Mucosa of gallbladder (tissue), 1 donor: Measurements from ENCODE around the gene PKD1. TPM values are rescaled to one million over a fixed set of nuclear protein-coding genes. Genes with fewer than 3 reads are reported as not detected.

Experiments
- DNase-seq: peaks from one replicate; pipeline ENCODE4 v3.0.0-alpha.2; 2020; ENCODE audit warnings: low spot score
- total RNA-seq: library from RNA; stranded (reverse); gene quantifications from one replicate; pipeline ENCODE4 v1.2.1, GENCODE V29; 2021
- donor health status: DM: no; HTN: no; CAD: no.

The PKD1 gene
- total RNA-seq, 1 donor from 2014 or later, result 154 TPM

DNA sequence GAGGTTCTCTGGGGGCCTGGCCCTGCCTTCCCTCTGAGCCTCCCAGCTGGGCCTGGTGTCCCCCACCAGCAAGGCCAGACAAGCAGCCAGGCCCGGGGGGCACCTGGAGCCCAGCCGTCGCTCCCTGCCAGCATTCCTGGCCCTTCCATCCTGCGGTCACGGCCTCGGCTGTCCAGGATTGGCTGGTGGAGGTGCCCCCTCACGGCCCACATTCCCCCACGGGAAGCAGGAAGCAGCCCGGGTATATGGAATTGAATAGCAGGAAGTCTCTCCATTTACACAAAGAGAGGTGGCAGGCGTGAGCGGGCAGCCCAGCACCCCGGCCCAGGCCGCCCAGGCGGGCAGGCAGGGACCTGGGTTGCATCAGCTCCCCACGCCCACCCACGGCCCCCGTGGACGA is 34.4 kb upstream of the PKD1 start:
- DNase-seq, result no peak

- no peak for DNase-seq
Measured at GRCh38 chr16:2167068-2167638, 31.5 kb upstream of the PKD1 start.

- no peak for DNase-seq
Measured at GRCh38 chr16:2166263-2167067, 30.8 kb upstream of the PKD1 start.

- DNase-seq, result no peak
Measured at GRCh38 chr16:2165861-2166260, 30.2 kb upstream of the PKD1 start.

DNA sequence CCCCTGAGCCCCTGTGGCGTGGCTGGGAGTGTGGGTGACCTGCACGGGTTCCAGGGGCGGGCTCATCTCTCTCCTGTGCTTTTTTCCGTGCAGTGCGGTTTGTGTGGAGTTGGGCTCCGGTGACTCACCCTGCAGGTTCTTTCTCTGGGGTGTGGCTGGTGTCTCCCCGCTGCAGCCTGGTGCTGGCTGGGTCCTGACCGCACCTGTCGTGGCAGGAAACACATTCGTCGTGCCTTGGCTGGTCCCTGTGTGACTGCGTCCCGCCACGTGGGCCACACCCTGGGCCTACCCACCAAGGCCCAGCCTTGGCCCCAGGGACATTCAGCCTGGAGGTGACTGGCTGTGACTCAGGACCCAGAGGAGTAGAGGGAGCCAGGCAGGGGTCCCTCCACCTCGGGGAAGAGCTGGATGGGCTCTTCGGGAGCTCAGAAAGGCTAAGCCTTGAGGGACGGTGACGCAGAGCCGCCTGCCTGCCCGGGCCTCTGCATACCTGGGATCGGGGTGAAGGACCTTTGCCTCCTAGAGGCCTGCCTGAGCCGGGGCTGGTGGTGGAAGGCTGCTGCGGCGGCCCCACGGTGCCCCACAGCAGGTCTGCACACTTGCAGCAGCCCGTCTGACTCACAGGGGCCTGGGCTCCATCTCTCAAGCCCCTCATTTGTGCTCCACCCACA is 27.6 kb upstream of the PKD1 start:
- peak; percentile 81 for DNase-seq

DNA sequence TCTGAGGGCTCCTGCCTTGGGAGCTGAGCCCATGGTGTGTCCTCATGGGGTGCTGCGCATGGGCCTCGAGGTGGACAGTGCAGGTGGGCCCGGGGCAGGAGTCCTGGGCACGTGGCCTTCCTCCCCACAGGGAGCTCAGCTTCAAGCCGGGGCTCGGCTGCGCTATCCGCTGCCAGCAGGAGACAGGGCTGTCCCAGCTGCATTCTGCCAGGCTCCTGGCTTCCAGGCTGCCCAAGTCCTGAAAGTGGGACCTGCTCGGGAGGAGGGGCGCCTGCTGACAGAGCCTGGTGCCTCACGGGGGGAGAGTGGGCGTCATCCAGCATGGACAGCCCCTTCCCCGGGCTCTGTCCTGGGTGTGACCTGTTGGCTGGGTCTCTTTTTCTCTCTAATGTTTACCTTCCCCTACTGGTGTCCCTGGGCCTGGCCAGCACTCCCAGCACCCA is 27.0 kb upstream of the PKD1 start:
- no peak for DNase-seq

GRCh38 chr16:2161911-2162310 is 26.2 kb upstream of the PKD1 start:
- no peak for DNase-seq

GRCh38 chr16:2160915-2161551 is 25.3 kb upstream of the PKD1 start:
- DNase-seq, result no peak

GRCh38 chr16:2159175-2159838 is 23.6 kb upstream of the PKD1 start:
- peak; percentile 66 for DNase-seq

DNA sequence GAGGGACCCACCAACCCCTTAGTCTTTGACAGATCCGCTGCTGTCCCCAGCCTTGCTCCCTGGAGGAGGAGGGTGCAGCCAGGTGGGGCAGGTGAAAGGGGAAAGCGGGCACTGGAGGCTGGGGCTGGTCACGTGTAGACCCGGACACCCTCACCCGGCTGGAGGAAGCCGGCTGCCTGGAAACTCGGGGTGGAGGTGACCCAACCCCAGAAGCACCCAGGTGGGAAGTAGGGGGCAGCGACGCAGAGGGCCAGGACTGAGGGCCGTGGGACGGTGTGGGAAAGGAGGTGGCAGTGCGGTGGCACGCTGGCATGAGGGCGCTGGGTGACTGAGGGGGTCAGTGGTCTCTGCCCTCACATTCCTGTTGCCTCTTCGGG is 22.6 kb upstream of the PKD1 start:
- DNase-seq, result no peak

- no peak for DNase-seq
Measured at GRCh38 chr16:2157480-2158261, 22.0 kb upstream of the PKD1 start.

GRCh38 chr16:2156849-2157224 is 21.1 kb upstream of the PKD1 start:
- DNase-seq, result no peak

DNA sequence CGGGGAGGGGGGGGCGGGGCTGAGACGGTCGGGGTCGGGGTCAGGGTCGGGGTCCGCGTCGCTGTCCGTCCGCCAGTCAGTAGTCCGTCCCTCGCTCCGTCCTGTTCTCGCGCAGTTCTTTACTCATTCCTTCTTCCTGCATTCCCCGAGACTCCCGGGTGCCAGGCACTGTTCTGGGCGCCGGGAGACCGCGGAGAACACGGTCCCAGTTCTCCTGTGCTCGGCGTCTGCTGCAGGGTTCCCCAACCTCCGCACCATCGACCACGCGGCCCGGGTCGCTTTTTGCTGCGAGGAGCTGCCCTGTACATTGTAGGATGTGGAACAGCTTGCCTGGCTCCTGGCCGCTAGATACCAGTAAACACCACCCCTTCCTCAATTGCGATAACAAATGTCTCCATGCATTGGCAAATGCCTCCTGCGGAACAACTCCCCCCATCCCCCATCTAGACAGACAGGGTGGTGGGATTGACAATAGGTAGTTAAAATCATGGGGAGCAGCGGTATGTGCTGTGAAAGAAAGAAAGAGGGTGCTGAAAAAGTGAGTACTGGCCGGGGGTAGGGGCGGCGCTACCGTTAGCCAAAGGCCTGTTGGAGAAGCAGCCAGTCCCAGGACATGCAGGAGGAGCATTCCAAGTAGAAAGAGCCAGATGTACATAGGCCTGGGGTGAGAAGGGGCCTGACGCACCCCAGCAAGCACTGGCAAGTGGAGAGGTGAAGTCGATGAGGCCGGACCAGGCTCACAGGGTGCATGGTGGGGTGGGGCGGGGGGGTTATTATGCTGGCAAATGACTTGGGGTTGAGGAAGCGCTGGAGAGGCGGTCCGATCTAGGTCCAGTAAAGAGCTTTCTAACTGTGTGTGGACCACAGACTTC is 20.5 kb upstream of the PKD1 start:
- no peak for DNase-seq

- DNase-seq, result peak; percentile 100
Measured at GRCh38 chr16:2155091-2155950, 19.6 kb upstream of the PKD1 start, which contains the start of gene TRAF7. TSS of gene TRAF7 (plus strand) at chr16:2155782. CDS start at chr16:2163921, 8,139 bp downstream.

- DNase-seq, result no peak
Measured at GRCh38 chr16:2154533-2155090, 18.9 kb upstream of the PKD1 start.

DNA sequence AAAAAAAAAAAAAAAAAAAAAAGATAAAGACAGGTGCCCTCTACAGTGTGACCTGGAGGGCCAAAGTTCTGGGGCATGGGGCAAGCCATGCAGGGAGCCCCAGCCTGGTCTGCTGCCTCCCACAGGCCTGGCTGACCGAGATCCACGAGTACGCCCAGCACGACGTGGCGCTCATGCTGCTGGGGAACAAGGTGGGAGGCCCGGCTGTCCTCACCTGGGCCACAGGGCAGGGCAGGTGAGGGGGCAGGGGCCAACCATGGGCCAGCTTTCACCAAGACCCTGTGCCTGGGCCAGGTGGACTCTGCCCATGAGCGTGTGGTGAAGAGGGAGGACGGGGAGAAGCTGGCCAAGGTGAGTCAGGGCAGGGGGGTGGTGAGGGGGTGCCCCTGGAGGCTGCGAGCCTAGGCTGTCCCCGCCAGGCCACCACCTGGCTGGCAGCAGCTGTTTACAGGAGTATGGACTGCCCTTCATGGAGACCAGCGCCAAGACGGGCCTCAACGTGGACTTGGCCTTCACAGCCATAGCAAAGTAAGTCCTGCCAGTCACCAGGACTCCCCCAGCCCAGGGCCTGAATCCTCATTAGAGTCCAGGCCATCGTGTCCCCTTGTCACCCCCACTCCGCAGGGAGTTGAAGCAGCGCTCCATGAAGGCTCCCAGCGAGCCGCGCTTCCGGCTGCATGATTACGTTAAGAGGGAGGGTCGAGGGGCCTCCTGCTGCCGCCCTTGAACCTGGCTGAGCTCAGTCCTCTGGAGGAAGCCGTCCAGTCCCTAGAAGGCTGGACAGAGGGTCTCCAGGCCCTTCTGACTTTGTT is 17.2 kb upstream of the PKD1 start:
- DNase-seq, result no peak

DNA sequence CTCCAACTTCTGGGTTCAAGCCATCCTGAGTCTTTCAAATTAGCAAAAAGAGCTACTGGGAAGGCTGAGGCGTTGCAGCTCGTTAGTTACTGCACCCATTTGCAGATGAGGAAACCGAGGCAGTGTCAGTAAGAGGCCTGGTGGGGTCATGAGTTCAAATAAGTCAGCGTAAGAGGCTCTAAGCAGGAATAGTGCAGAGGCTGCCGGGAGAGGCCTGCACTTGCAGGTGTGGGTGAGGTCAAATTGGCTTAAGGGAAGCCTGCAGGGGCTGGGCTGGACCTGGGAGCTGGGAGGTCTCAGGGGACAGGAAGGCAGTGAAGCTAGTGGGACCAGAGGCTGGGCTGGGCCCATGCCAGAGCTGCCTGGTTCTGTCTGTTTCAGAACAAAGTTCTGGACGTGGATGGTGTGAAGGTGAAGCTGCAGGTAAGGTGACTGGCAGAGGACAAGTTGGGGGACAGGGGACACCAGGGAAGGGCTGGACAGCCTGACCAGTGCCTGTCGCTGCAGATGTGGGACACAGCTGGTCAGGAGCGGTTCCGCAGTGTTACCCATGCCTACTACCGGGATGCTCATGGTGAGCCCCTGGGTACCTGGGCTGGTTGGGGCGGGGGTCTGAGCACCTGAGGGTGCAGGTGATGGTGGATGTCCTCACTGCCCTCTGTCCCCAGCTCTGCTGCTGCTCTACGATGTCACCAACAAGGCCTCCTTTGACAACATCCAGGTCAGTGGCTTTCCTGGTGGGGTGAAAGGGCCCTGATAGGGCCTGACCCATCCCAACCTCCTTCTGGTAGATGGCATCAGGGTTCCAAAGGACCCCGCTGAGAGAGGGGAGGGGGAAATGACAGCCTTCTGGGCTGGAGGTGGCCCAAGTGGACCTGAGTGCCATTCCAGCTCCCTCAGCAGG is 15.7 kb upstream of the PKD1 start:
- no peak for DNase-seq
